GM12878 (cell line): ENCODE results near the gene TMEM40. TPM values are rescaled to one million over a fixed set of nuclear protein-coding genes. Genes with fewer than 3 reads are reported as not detected.

Source experiments
- ATAC-seq: fragments of 200-7000 bp; cut with Tn5 transposase; 3 replicates; pipeline ENCODE4 v1.9.1; 2020; ENCODE audit warnings: mild to moderate bottlenecking, moderate library complexity
- BruUV-seq: library from RNA; stranded (reverse); fragments of 400-500 nt; replicated peaks from 2 replicates; lab custom pipeline; 2021; lab: Mats Ljungman, UMichigan
- CTCF ChIA-PET: fragments of 300-600 bp; sonication (Branson Sonifier 250); formaldehyde crosslinking; extraction: SDS; loops from one replicate; lab custom pipeline; 2021; ENCODE audit warnings: inconsistent platforms; lab: Yijun Ruan, JAX
- POLR2A ChIA-PET: fragments of 350-600 bp; formaldehyde crosslinking; extraction: SDS; loops from one replicate; lab custom pipeline; 2021; ENCODE audit warnings: inconsistent platforms; lab: Charles Lee
- RAD21 ChIA-PET: fragments of 300-600 bp; sonication (Branson Sonifier 250); formaldehyde crosslinking; loops from one replicate; lab custom pipeline; 2023; ENCODE audit warnings: antibody characterized with exemption; ENCODE audit not compliant: unreplicated experiment; lab: Charles Lee
- SMC1A ChIA-PET: fragments of 300-600 bp; sonication (Branson Sonifier 250); formaldehyde crosslinking; loops from one replicate; lab custom pipeline; 2023; ENCODE audit not compliant: unreplicated experiment, uncharacterized antibody; lab: Charles Lee
- DNase-seq: peaks from one replicate; pipeline ENCODE4 v3.0.0-alpha.2; 2011; ENCODE audit warnings: low read depth, low spot score
- FAIRE-seq: peaks from 3 replicates; lab custom pipeline; 2011; peaks lifted over from hg19 to GRCh38; lab: Jason Lieb, UNC
- H2AFZ ChIP-seq: 2 replicates; pipeline ENCODE4 v1.6.0; 2011; ENCODE audit warnings: low read depth, low read length, control low read depth; ENCODE audit not compliant: control insufficient read depth
- H3K27ac ChIP-seq: 2 replicates; pipeline ENCODE4 v1.5.1; 2011; ENCODE audit warnings: control low read depth; ENCODE audit not compliant: control insufficient read depth, insufficient read depth
- H3K27me3 ChIP-seq, 2 experiments: replicated peaks in 1 of 2; 2 replicates each; pipeline versions ENCODE4 v1.6.0 to v1.6.1; 2011; ENCODE audit warnings: low read length in 1 of 2; ENCODE audit not compliant: control insufficient read depth in 2 of 2, insufficient read depth in 2 of 2
- H3K36me3 ChIP-seq, 2 experiments: 2 replicates each; pipeline ENCODE4 v1.5.1; 2011; ENCODE audit warnings: low read length in 1 of 2; ENCODE audit not compliant: control insufficient read depth in 2 of 2, insufficient read depth in 2 of 2
- H3K4me1 ChIP-seq: 2 replicates; pipeline ENCODE4 v1.6.1; 2011; ENCODE audit warnings: mild to moderate bottlenecking, low read length, moderate library complexity, mixed read lengths; ENCODE audit not compliant: control insufficient read depth, insufficient read depth
- H3K4me2 ChIP-seq: 2 replicates; pipeline ENCODE4 v1.6.0; 2011; ENCODE audit warnings: control low read depth; ENCODE audit not compliant: control insufficient read depth, insufficient read depth
- H3K4me3 ChIP-seq: fragments of 200-600 bp; sonication (generic); 2 replicates; pipeline ENCODE4 v1.5.1; 2016
- H3K79me2 ChIP-seq: 2 replicates; pipeline ENCODE4 v1.6.0; 2011; ENCODE audit warnings: low read length; ENCODE audit not compliant: control insufficient read depth, insufficient read depth
- H3K9ac ChIP-seq: 2 replicates; pipeline ENCODE4 v1.8.0; 2011; ENCODE audit warnings: low read length, control low read depth, mixed read lengths; ENCODE audit not compliant: control insufficient read depth, insufficient read depth
- H3K9me3 ChIP-seq: replicated peaks from 3 replicates; pipeline ENCODE4 v1.5.1; 2011; ENCODE audit warnings: mild to moderate bottlenecking, low read length; ENCODE audit not compliant: control insufficient read depth, insufficient read depth
- H4K20me1 ChIP-seq: 2 replicates; pipeline ENCODE4 v1.6.0; 2011; ENCODE audit not compliant: control insufficient read depth, insufficient read depth
- ESRRA ChIP-seq: IDR thresholded peaks from 2 replicates; pipeline ENCODE4 v1.6.1; 2012; ENCODE audit warnings: mild to moderate bottlenecking, low read length, improper control_type of control experiment
- ETV6 ChIP-seq, 2 experiments: fragments of 450-650 bp in 1 of 2; IDR thresholded peaks in 1 of 2; conservative IDR thresholded peaks in 1 of 2; 2 replicates each; pipeline ENCODE4 v1.6.1; 2014; ENCODE audit warnings: antibody characterized with exemption in 1 of 2, borderline replicate concordance in 1 of 2, low read depth in 1 of 2, mild to moderate bottlenecking in 1 of 2, moderate library complexity in 1 of 2
- IKZF2 ChIP-seq, 2 experiments: fragments of 450-650 bp; IDR thresholded peaks; 2 replicates each; pipeline ENCODE4 v1.6.1; 2017; ENCODE audit warnings: mild to moderate bottlenecking in 2 of 2, moderate library complexity in 2 of 2
- IRF4 ChIP-seq: IDR thresholded peaks from 2 replicates; pipeline ENCODE4 v1.6.1; 2011; ENCODE audit warnings: low read depth, low read length
- IRF5 ChIP-seq: fragments of 450-650 bp; IDR thresholded peaks from 2 replicates; pipeline ENCODE4 v1.6.1; 2017; ENCODE audit warnings: borderline replicate concordance
- MEF2A ChIP-seq: IDR thresholded peaks from 2 replicates; pipeline ENCODE4 v1.6.1; 2011; ENCODE audit warnings: low read depth, mild to moderate bottlenecking, low read length, moderate library complexity; ENCODE audit not compliant: insufficient read depth
- PKNOX1 ChIP-seq: fragments of 450-650 bp; IDR thresholded peaks from 2 replicates; pipeline ENCODE4 v1.6.1; 2016; ENCODE audit warnings: mild to moderate bottlenecking
- POLR2A ChIP-seq: IDR thresholded peaks from 2 replicates; pipeline ENCODE4 v1.6.1; 2011; ENCODE audit warnings: low read depth, mild to moderate bottlenecking, low read length
- RAD51 ChIP-seq: fragments of 450-650 bp; IDR thresholded peaks from 2 replicates; pipeline ENCODE4 v1.6.1; 2016; ENCODE audit warnings: moderate library complexity, mild to moderate bottlenecking, inconsistent platforms
- RB1 ChIP-seq: fragments of 450-650 bp; formaldehyde crosslinking; IDR thresholded peaks from 2 replicates; pipeline ENCODE4 v1.6.1; 2017; ENCODE audit warnings: mild to moderate bottlenecking, borderline replicate concordance
- SMARCA5 ChIP-seq: fragments of 450-650 bp; IDR thresholded peaks from 2 replicates; pipeline ENCODE4 v1.6.1; 2017; ENCODE audit warnings: mild to moderate bottlenecking
- ZBTB40 ChIP-seq: fragments of 450-650 bp; IDR thresholded peaks from 2 replicates; pipeline ENCODE4 v1.6.1; 2016; ENCODE audit warnings: mild to moderate bottlenecking, moderate library complexity, borderline replicate concordance
- WGBS: methylation state at CpG from one replicate; pipeline ENCODE4 v1.1.6; 2016; ENCODE audit warnings: low lambda C conversion rate; ENCODE audit not compliant: insufficient replicate concordance, insufficient coverage; ENCODE audit errors: missing lambda C conversion rate; 5-methylcytosine and 5-hydroxymethylcytosine counted together
- in situ Hi-C: fragments of 300-500 bp; cut with MboI; formaldehyde crosslinking; loops from 9 replicates; pipeline ENCODE4 v1.14.3; 2018; ENCODE audit warnings: mixed read lengths
- intact Hi-C: fragments of 100-400 bp; cut with micrococcal nuclease; formaldehyde crosslinking; loops from one replicate; pipeline ENCODE4 v1.14.2; 2022; ENCODE audit not compliant: unreplicated experiment
- polyA plus RNA-seq, 11 experiments: library from polyadenylated mRNA; depleted of rRNA in 4 of 11; unstranded in 6 of 11; stranded (reverse) in 5 of 11; fragments of >200 nt; fragmentation: Nextera tagmentation in 4 of 11; fragmentation: Illumina TruSeq in 1 of 11; extraction: Ambion mirVana in 4 of 11; extraction: Trizol in 1 of 11; gene quantifications; 1 replicate in 1 of 11; 2 replicates in 10 of 11; pipeline versions ENCODE4 v1.2.1 to v1.2.3, GENCODE V29; 2011 to 2016; ENCODE audit warnings: inconsistent platforms in 2 of 11, missing spikeins in 2 of 11, low read depth in 1 of 11
- total RNA-seq, 4 experiments: library from RNA; depleted of rRNA in 3 of 4; stranded (reverse); fragments of >200 nt in 3 of 4; fragmentation: Illumina TruSeq in 1 of 4; extraction: Trizol in 1 of 4; gene quantifications; 2 replicates each; pipeline versions ENCODE4 v1.2.1 to v1.2.3, GENCODE V29; 2013 to 2021
- TF ChIP-seq, protein P1 (sequence below): IDR thresholded peaks from 2 replicates; pipeline ENCODE4 v1.6.1; 2011; ENCODE audit warnings: borderline replicate concordance, low read depth, mild to moderate bottlenecking, moderate library complexity, low read length; ENCODE audit not compliant: insufficient read depth, poor library complexity, severe bottlenecking

Gene TMEM40
- total and polyA plus RNA-seq, 10 of the 15 experiments (the other 5 are each of a cell fraction or from before 2014, with no cell fraction given), result 0.10 to 0.46 (median 0.27) TPM; not detected in 3

DNA sequence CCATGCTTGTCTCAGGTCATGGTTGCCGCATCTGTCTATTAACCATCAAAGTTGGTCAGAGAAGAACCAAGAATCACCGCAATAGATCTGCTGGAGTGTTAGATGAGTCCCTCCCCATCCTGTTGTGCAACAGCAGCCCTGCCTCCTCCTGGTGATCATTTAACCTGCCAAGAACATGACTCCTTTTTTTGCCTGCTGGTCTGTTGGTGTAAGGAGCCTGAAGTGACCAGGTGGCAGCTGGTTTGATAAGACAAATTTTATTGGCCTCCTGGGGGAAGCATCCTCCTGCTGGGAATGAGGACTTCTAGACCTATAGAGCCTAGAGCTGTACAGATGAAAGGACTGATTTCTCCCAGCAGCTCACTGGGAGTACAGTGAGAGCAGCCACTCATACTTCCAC lies 51.6 kb downstream of the TMEM40 start (continued):
- TF ChIP-seq IRF5 (no peak), SMARCA5 (no peak), ZBTB40 (no peak)

- BruUV-seq, result no TSS peak
- Histone ChIP-seq H3K4me3 (no peak overlapping the region), H3K4me1 (no peaks in the 10 kb centered on the region), H2AFZ (no peak overlapping the region), H3K36me3 (no peaks in the 10 kb centered on the region), H3K4me2 (no peak overlapping the region), H3K9ac (no peak overlapping the region), H4K20me1 (no peaks in the 10 kb centered on the region; the same call in 1 of the 2 replicates), H3K27ac (no peak overlapping the region), H3K27me3 (no peaks in the 10 kb centered on the region; a peak in 1 of 4 replicates), H3K9me3 (no peaks in the 10 kb centered on the region), H3K79me2 (no peaks in the 10 kb centered on the region)
- ChIA-PET SMC1A (interaction anchor here (0.8 to 2.7 kb wide), 8 partner anchors 13 to 184 kb away, joined by 3 to 10 read pairs (median 3); partner anchors contain the start of gene RPL32), CTCF (interaction anchor here (0.8 to 2.5 kb wide), 18 partner anchors 8 to 185 kb away, joined by 3 to 14 read pairs (median 4); partner anchors contain the start of genes RAF1 and RPL32), RAD21 (interaction anchor here (0.8 to 1.5 kb wide), 3 partner anchors 56 to 227 kb away, joined by 3 read pairs; partner anchors contain the start of gene TSEN2), POLR2A (no interaction called here)
- intact Hi-C loops, result no loop called here
- DNase-seq, result peak; percentile 45
- in situ Hi-C loops, result loop anchor here (25.0 kb wide), 1 partner anchor 569 kb away; no protein-coding TSS in a partner anchor
- peak; percentile 95 for FAIRE-seq
- WGBS, result 42% methylated on average over 2 of the region's 2 CpGs
- peak; percentile 100 for ATAC-seq
- TF ChIP-seq IRF4, result peak; percentile 57; the same call in 1 of the 2 replicates
- TF ChIP-seq ETV6 (conservative IDR thresholded peaks at IDR 0.05 in 1 of 2, IDR thresholded peaks at IDR 0.05 in 1 of 2; ENCODE audit: borderline replicate concordance in 1 of 2, low read depth in 1 of 2), result 0 out of 4 replicates have a peak, but pooled peaks of 1 of the 2 experiments have one; percentile 6
- no peak for TF ChIP-seq RB1
- no peak for TF ChIP-seq POLR2A
- no peak for TF ChIP-seq ESRRA
- TF ChIP-seq IKZF2 (IDR thresholded peaks at IDR 0.05), result no peak
- no peak for TF ChIP-seq PKNOX1
- TF ChIP-seq MEF2A, result no peak
- TF ChIP-seq, protein P1, sequence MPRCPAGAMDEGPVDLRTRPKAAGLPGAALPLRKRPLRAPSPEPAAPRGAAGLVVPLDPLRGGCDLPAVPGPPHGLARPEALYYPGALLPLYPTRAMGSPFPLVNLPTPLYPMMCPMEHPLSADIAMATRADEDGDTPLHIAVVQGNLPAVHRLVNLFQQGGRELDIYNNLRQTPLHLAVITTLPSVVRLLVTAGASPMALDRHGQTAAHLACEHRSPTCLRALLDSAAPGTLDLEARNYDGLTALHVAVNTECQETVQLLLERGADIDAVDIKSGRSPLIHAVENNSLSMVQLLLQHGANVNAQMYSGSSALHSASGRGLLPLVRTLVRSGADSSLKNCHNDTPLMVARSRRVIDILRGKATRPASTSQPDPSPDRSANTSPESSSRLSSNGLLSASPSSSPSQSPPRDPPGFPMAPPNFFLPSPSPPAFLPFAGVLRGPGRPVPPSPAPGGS, result no peak
- no peak for TF ChIP-seq RAD51
Measured at GRCh38 chr3:12706504-12707253, 52.4 kb downstream of the TMEM40 start.
